K562 (cell line): ENCODE data around the gene SF3B3. TPM values are rescaled to one million over a fixed set of nuclear protein-coding genes. Genes with fewer than 3 reads are reported as not detected.

Source experiments
- ATAC-seq: fragments of 200-7000 bp; cut with Tn5 transposase; 3 replicates; pipeline ENCODE4 v1.9.1; 2020; ENCODE audit warnings: moderate library complexity
- BruUV-seq: library from RNA; stranded (reverse); fragments of 400-500 nt; replicated peaks from 2 replicates; lab custom pipeline; 2021; lab: Mats Ljungman, UMichigan
- CTCF ChIA-PET: fragments of 300-600 bp; formaldehyde crosslinking; extraction: SDS; loops from one replicate; lab custom pipeline; 2021; ENCODE audit warnings: low intra/inter-chr PET ratio; lab: Yijun Ruan, JAX
- POLR2A ChIA-PET: fragments of 300-600, 350-650 bp; sonication (Branson Sonifier 250); formaldehyde crosslinking; extraction: SDS; loops from one replicate; lab custom pipeline; 2021; ENCODE audit warnings: antibody characterized with exemption, inconsistent platforms; lab: Yijun Ruan, JAX
- DNase-seq, 4 experiments: peaks; one replicate each; pipeline versions ENCODE4 v3.0.0 to v3.0.0-alpha.2; 2011 to 2018; ENCODE audit warnings: low spot score in 3 of 4, mixed read lengths in 3 of 4; ENCODE audit errors: extremely low read depth in 1 of 4
- FAIRE-seq: peaks from 2 replicates; lab custom pipeline; 2011; peaks lifted over from hg19 to GRCh38; lab: Jason Lieb, UNC
- H2AFZ ChIP-seq: 2 replicates; pipeline ENCODE4 v1.6.0; 2011; ENCODE audit warnings: low read depth, low read length, control low read depth, inconsistent platforms
- H3K27ac ChIP-seq: fragments of 200-600 bp; 3 replicates; pipeline ENCODE4 v1.8.0; 2011; ENCODE audit warnings: low read depth, mild to moderate bottlenecking, control low read depth, inconsistent platforms, low read length, moderate library complexity, mixed read lengths; ENCODE audit errors: extremely low read depth
- H3K27me3 ChIP-seq, 2 experiments: fragments of 300-600 bp in 1 of 2; 2 replicates in 1 of 2; 3 replicates in 1 of 2; pipeline versions ENCODE4 v1.6.0 to v1.8.0; 2011; ENCODE audit warnings: inconsistent platforms in 2 of 2, low read length in 2 of 2, mild to moderate bottlenecking in 1 of 2, mixed read lengths in 1 of 2, moderate library complexity in 1 of 2; ENCODE audit not compliant: control insufficient read depth in 2 of 2, insufficient read depth in 2 of 2
- H3K36me3 ChIP-seq: fragments of 300-600 bp; 3 replicates; pipeline ENCODE4 v1.8.0; 2011; ENCODE audit warnings: mild to moderate bottlenecking, low read length, inconsistent platforms; ENCODE audit not compliant: control insufficient read depth, insufficient read depth
- H3K4me1 ChIP-seq, 2 experiments: fragments of 200-600 bp in 1 of 2; replicated peaks in 1 of 2; 2 replicates in 1 of 2; 3 replicates in 1 of 2; pipeline versions ENCODE4 v1.5.1 to v1.8.0; 2011; ENCODE audit warnings: inconsistent platforms in 2 of 2, low read length in 2 of 2, mild to moderate bottlenecking in 1 of 2, mixed read lengths in 1 of 2, moderate library complexity in 1 of 2; ENCODE audit not compliant: control insufficient read depth in 2 of 2, insufficient read depth in 2 of 2
- H3K4me2 ChIP-seq: 2 replicates; pipeline ENCODE4 v1.6.1; 2011; ENCODE audit warnings: low read length, control low read depth, inconsistent platforms, mixed read lengths; ENCODE audit not compliant: insufficient read depth
- H3K4me3 ChIP-seq: fragments of 200-600 bp; sonication (generic), shearing (Covaris generic); 2 replicates; pipeline ENCODE4 v1.5.1; 2016; ENCODE audit warnings: control low read depth, inconsistent platforms
- H3K79me2 ChIP-seq: fragments of 200-600 bp; 3 replicates; pipeline ENCODE4 v1.8.0; 2011; ENCODE audit warnings: low read length, inconsistent platforms; ENCODE audit not compliant: control insufficient read depth, insufficient read depth
- H3K9ac ChIP-seq, 2 experiments: 2 replicates each; pipeline versions ENCODE4 v1.6.0 to v1.6.1; 2011; ENCODE audit warnings: low read depth in 2 of 2, low read length in 2 of 2, control low read depth in 1 of 2, inconsistent platforms in 1 of 2, mild to moderate bottlenecking in 1 of 2, mixed read lengths in 1 of 2; ENCODE audit not compliant: insufficient read depth in 1 of 2
- H3K9me1 ChIP-seq: one replicate; pipeline ENCODE4 v1.6.0; 2011; ENCODE audit warnings: inconsistent platforms, mild to moderate bottlenecking, low read length, moderate library complexity; ENCODE audit not compliant: control insufficient read depth, insufficient read depth
- H3K9me3 ChIP-seq: replicated peaks from 2 replicates; pipeline ENCODE4 v1.5.1; 2011; ENCODE audit warnings: low read depth, low read length, inconsistent platforms; ENCODE audit not compliant: control insufficient read depth, insufficient read depth
- H4K20me1 ChIP-seq: replicated peaks from 2 replicates; pipeline ENCODE4 v1.6.1; 2011; ENCODE audit warnings: low read length, inconsistent platforms, mixed read lengths; ENCODE audit not compliant: control insufficient read depth, insufficient read depth
- ETS2 ChIP-seq: IDR thresholded peaks from 2 replicates; pipeline ENCODE4 v1.6.1; 2016; ENCODE audit warnings: borderline replicate concordance, missing genetic modification characterization, mild to moderate bottlenecking, moderate library complexity, missing compliant biosample characterization; ENCODE audit not compliant: poor library complexity, severe bottlenecking
- KAT8 ChIP-seq: fragments of 450-650 bp; IDR thresholded peaks from 2 replicates; pipeline ENCODE4 v1.6.1; 2016; ENCODE audit warnings: low read depth, mild to moderate bottlenecking
- MXI1 ChIP-seq: IDR thresholded peaks from 2 replicates; pipeline ENCODE4 v1.6.1; 2011; ENCODE audit warnings: low read depth, mild to moderate bottlenecking, improper control_type of control experiment, low read length
- ZNF274 ChIP-seq: IDR thresholded peaks from 2 replicates; pipeline ENCODE4 v1.6.1; 2011; ENCODE audit warnings: low read depth, mild to moderate bottlenecking, low read length, moderate library complexity, borderline replicate concordance
- ZNF561 ChIP-seq: fragments of 450-650 bp; formaldehyde crosslinking; conservative IDR thresholded peaks from 2 replicates; pipeline ENCODE4 v1.4.0; 2020; ENCODE audit warnings: mild to moderate bottlenecking, moderate library complexity
- WGBS: fragments of 100-300 bp; shearing (Covaris generic); methylation state at CpG from one replicate; pipeline ENCODE4 v1.1.6; 2016; ENCODE audit warnings: low coverage, mixed read lengths; ENCODE audit not compliant: insufficient coverage; ENCODE audit errors: missing lambda C conversion rate; 5-methylcytosine and 5-hydroxymethylcytosine counted together
- in situ Hi-C: fragments of 300-500 bp; cut with MboI; formaldehyde crosslinking; loops from 4 replicates; pipeline ENCODE4 v1.15.0; 2018; ENCODE audit warnings: inconsistent platforms, mixed read lengths
- intact Hi-C: fragments of 100-400 bp; cut with micrococcal nuclease; formaldehyde crosslinking; loops from 2 replicates; pipeline ENCODE4 v1.14.2; 2022
- polyA plus RNA-seq, 8 experiments: library from polyadenylated mRNA; depleted of rRNA in 4 of 8; stranded (reverse) in 5 of 8; unstranded in 3 of 8; fragments of >200 nt; fragmentation: Nextera tagmentation in 2 of 8; fragmentation: Illumina TruSeq in 1 of 8; extraction: Ambion mirVana in 2 of 8; extraction: Trizol in 1 of 8; gene quantifications; 2 replicates each; pipeline versions ENCODE4 v1.2.1 to v1.2.3, GENCODE V29; 2011 to 2014; ENCODE audit warnings: inconsistent platforms in 1 of 8, missing spikeins in 1 of 8
- total RNA-seq, 7 experiments: library from RNA; depleted of rRNA in 6 of 7; stranded (reverse); fragments of >200 nt in 6 of 7; fragmentation: Illumina TruSeq in 2 of 7; extraction: Trizol in 2 of 7; gene quantifications; 2 replicates each; pipeline versions ENCODE4 v1.2.1 to v1.2.3, GENCODE V29; 2011 to 2021; ENCODE audit warnings: low replicate concordance in 1 of 7
- TF ChIP-seq, protein P1 (sequence below), 2 experiments: fragments of 450-650 bp; IDR thresholded peaks; 2 replicates each; pipeline ENCODE4 v1.6.1; 2018; ENCODE audit warnings: mild to moderate bottlenecking in 2 of 2, low read depth in 1 of 2; ENCODE audit not compliant: partially characterized antibody in 2 of 2
- TF ChIP-seq, protein P2 (sequence below): sonication (generic); formaldehyde crosslinking; IDR thresholded peaks from 2 replicates; pipeline ENCODE4 v1.8.0; 2022; ENCODE audit warnings: mild to moderate bottlenecking, missing genetic modification reagents

Gene SF3B3
- total and polyA plus RNA-seq, 9 of the 15 experiments (the other 6 are each of a cell fraction or from before 2014, with no cell fraction given), result 98.9 to 546 (median 221) TPM

DNA sequence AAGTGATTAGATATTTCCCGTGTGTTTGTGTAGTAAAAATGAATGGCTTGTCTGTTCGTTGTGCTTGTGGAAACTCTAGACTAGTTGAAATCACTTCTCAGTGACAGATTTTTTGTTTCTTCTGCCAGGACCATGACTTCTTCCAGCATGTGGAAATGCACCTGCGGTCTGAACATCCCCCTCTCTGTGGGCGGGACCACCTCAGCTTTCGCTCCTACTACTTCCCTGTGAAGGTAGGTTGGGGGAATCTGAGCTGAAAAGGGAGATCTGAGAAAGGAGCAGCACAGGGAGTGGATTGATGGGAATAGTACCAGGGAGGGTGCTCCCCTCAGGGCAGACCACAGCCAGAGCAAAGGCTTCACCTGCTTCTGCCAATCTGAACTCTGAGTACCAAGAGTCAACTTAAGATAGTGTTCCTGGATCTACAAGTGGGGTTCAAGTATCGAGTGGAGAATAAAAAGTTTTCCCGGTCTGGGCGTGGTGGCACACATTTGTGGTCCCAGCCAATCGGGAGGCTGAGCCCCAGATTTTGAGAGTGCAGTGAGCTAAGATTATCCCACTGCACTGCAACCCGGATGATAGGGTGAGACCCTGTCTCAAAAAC is 47.5 kb downstream of the SF3B3 start:
- CTCF ChIA-PET, result no interaction called here
- no peak overlapping the region for H2AFZ ChIP-seq
- peaks cover 88% of the 10 kb centered on the region for H3K36me3 ChIP-seq
- H3K4me3 ChIP-seq, result no peak overlapping the region
- in situ Hi-C loops, result no loop called here
- no peaks in the 10 kb centered on the region for H3K9me1 ChIP-seq
- BruUV-seq, result no TSS peak
- no peak overlapping the region for H3K4me2 ChIP-seq
- no peaks in the 10 kb centered on the region for H3K79me2 ChIP-seq
- no peak overlapping the region for H3K27ac ChIP-seq
- no peak for ATAC-seq
- H3K9me3 ChIP-seq, result no peaks in the 10 kb centered on the region
- intact Hi-C loops, result loop anchor here (5.0 kb wide), 1 partner anchor 34 kb away; no protein-coding TSS in a partner anchor
- H3K9ac ChIP-seq, result no peak overlapping the region
- TF ChIP-seq KAT8, result no peak
- TF ChIP-seq, protein P1, sequence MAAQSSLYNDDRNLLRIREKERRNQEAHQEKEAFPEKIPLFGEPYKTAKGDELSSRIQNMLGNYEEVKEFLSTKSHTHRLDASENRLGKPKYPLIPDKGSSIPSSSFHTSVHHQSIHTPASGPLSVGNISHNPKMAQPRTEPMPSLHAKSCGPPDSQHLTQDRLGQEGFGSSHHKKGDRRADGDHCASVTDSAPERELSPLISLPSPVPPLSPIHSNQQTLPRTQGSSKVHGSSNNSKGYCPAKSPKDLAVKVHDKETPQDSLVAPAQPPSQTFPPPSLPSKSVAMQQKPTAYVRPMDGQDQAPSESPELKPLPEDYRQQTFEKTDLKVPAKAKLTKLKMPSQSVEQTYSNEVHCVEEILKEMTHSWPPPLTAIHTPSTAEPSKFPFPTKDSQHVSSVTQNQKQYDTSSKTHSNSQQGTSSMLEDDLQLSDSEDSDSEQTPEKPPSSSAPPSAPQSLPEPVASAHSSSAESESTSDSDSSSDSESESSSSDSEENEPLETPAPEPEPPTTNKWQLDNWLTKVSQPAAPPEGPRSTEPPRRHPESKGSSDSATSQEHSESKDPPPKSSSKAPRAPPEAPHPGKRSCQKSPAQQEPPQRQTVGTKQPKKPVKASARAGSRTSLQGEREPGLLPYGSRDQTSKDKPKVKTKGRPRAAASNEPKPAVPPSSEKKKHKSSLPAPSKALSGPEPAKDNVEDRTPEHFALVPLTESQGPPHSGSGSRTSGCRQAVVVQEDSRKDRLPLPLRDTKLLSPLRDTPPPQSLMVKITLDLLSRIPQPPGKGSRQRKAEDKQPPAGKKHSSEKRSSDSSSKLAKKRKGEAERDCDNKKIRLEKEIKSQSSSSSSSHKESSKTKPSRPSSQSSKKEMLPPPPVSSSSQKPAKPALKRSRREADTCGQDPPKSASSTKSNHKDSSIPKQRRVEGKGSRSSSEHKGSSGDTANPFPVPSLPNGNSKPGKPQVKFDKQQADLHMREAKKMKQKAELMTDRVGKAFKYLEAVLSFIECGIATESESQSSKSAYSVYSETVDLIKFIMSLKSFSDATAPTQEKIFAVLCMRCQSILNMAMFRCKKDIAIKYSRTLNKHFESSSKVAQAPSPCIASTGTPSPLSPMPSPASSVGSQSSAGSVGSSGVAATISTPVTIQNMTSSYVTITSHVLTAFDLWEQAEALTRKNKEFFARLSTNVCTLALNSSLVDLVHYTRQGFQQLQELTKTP (IDR thresholded peaks at IDR 0.05; ENCODE audit: low read depth in 1 of 2, partially characterized antibody in 2 of 2), result no peak
- TF ChIP-seq, protein P2, sequence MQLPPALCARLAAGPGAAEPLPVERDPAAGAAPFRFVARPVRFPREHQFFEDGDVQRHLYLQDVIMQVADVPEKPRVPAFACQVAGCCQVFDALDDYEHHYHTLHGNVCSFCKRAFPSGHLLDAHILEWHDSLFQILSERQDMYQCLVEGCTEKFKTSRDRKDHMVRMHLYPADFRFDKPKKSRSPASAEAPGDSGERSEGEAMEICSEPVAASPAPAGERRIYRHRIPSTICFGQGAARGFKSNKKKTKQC, result no peak
- no peak for TF ChIP-seq ZNF274
- no peak for TF ChIP-seq ZNF561 (CRISPR knock-in tag)
- TF ChIP-seq ETS2 (tag), result no peak
- no peak for TF ChIP-seq MXI1
- 88% methylated on average over 10 of the region's 10 CpGs for WGBS
- no peak for FAIRE-seq
- no peaks in the 10 kb centered on the region for H3K4me1 ChIP-seq
- H3K27me3 ChIP-seq, result no peaks in the 10 kb centered on the region
- POLR2A ChIA-PET, result interaction anchor here (1.1 kb wide), 1 partner anchor 13 kb away, joined by 3 read pairs; no protein-coding TSS in a partner anchor
- no peak for DNase-seq
- H4K20me1 ChIP-seq, result peaks cover 24% of the 10 kb centered on the region
